T-helper 2 cell treated with Interferon-gamma antibody and Interleukin-4, amounts not matched to agents 5 μg/mL and 100 μg/mL, for 36 hours (primary cell): ENCODE measurements around the gene KRT77.

ENCODE experiments used
- DNase-seq: peaks from one replicate; pipeline ENCODE4 v3.0.0; 2021; ENCODE audit warnings: low spot score
- H3K27ac Mint-ChIP-seq: one replicate; pipeline ENCODE4 v1.8.0; 2021; ENCODE audit warnings: mild to moderate bottlenecking, mixed read lengths
- H3K27me3 Mint-ChIP-seq: one replicate; pipeline ENCODE4 v1.8.0; 2021; ENCODE audit warnings: low read depth, mixed read lengths
- H3K36me3 Mint-ChIP-seq: one replicate; pipeline ENCODE4 v1.8.0; 2021; ENCODE audit warnings: low read depth, mixed read lengths
- H3K4me1 Mint-ChIP-seq: one replicate; pipeline ENCODE4 v1.8.0; 2021; ENCODE audit warnings: low read depth, mixed read lengths
- H3K4me3 Mint-ChIP-seq: one replicate; pipeline ENCODE4 v1.8.0; 2022; ENCODE audit warnings: mild to moderate bottlenecking, moderate library complexity, mixed read lengths
- H3K9me3 Mint-ChIP-seq: one replicate; pipeline ENCODE4 v1.8.0; 2021; ENCODE audit warnings: mixed read lengths

KRT77 gene

DNA sequence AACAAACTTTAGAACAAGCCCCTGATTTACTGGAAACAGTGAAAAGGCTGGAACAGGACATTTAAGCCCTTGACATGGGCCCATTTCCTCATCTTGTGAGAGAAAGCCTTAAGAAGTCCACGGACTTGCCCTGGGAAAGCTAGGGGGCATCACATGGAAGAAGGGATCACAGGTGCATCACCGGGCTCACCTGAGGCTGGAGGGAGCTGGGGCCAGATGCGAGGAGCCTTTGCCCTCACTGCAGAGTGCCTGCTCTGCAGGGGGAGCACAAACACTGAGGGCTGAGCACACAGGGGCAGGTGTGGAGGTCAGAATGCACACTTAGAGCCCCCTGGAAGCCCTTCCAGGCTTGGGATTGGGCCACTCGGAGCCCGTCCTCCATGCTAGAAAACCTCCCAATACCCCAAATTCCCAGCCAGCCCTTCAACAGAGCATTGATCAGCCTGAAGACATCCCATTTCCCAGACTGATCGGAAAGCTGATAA, 17.9 kb downstream of the KRT77 start:
- no peak overlapping the region for H3K27ac Mint-ChIP-seq
- no peaks in the 10 kb centered on the region for H3K36me3 Mint-ChIP-seq
- peaks cover 44% of the 10 kb centered on the region for H3K27me3 Mint-ChIP-seq
- no peak for DNase-seq
- peaks cover 25% of the 10 kb centered on the region for H3K4me1 Mint-ChIP-seq
- H3K9me3 Mint-ChIP-seq, result no peaks in the 10 kb centered on the region
- no peak overlapping the region for H3K4me3 Mint-ChIP-seq

DNA sequence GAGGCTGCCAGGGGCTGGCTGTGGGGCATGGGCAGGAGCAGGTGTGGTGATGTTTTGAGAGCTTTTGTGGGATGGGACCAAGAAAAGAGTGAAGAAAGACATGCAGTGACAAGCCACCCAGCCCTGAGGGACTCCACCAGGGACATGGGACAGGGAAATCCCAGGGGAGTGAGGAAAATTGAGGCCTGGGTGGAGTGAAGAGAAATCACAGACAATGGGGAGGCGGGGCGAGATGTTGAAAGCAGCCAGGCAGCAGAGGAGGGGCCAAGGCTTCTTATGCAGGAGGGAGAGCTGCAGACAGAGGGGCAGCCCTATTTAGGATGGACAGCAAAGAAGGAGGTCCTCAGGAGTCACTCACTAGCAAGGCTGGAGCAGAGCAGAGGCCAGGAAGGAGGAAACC, 18.9 kb downstream of the KRT77 start:
- Mint-ChIP-seq H3K27me3 (peaks cover 42% of the 10 kb centered on the region), H3K27ac (no peak overlapping the region)

DNA sequence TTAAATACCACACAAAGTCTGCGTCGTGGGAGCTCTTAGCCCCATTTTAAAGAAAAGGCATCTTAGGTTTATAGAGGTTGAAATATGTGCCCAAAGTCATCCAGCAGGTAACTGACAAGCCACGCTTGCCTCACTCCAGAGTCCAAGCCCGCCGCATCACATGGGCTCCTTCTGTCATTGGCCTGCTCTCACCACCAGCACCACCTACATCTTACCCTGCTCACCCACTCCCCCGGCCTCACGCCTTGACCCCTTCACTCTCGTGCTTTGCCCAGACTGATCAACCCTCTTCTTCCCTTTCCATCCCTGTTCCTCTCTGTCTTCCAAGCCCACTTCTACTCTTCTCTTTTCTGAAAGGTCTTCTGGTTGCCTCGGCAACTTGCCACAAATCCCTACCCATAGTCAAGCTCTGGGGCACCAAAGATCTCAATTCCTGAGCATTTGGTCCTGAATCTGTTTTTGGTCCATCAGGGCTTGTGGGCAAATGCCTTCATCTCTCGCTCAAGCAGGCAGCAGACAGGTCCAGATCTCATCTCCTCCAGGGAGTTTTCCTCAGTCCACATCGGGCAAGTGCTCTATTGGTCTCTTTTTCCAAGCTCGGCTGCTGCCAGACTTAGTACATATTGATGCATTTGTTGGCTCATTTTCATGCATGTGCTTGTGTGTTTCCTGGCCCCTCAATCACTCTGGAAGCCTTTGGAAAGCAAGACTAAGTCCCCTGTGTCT, 19.6 kb downstream of the KRT77 start:
- H3K4me1 Mint-ChIP-seq, result peaks cover 31% of the 10 kb centered on the region
- no peaks in the 10 kb centered on the region for H3K9me3 Mint-ChIP-seq
- H3K27me3 Mint-ChIP-seq, result peaks cover 35% of the 10 kb centered on the region
- no peak overlapping the region for H3K4me3 Mint-ChIP-seq
- no peak overlapping the region for H3K27ac Mint-ChIP-seq
- DNase-seq, result no peak
- H3K36me3 Mint-ChIP-seq, result no peaks in the 10 kb centered on the region

More for the DNA sequence above, 18.9 kb downstream of the KRT77 start:
- Mint-ChIP-seq H3K4me1 (peaks cover 31% of the 10 kb centered on the region), H3K36me3 (no peaks in the 10 kb centered on the region), H3K4me3 (no peak overlapping the region), H3K9me3 (no peaks in the 10 kb centered on the region)
- no peak for DNase-seq

DNA sequence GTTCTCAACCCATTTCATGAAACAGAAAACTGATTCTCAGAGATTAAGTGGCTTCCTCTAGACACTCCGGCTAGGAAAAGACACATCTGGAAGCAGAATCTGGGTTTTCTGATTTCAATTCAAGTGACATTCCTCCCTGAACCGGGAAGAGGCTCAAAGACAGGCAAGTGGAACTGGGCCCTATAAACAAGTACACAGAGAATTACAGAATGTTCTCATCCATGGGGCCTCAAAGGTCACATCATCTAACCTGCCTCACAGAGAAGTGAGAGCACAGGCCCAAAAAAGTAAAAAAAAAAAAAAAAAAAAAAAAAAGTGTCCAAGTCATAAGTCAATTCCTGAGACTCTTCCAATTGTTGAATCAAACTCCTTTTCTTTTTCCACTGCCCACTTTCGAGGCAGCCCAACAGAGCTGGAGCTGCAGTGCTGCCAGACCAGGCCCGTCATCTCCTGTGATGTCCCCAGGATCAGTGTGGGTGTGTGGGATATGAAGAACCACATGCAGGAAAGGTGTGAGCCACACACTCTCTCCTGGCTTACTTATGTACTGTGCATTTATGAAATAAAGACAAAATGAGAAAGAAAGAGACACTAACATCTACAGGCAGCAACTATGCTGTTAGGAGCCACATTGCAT, 20.3 kb downstream of the KRT77 start:
- no peak for DNase-seq
- Mint-ChIP-seq H3K27ac (no peak overlapping the region), H3K27me3 (peaks cover 29% of the 10 kb centered on the region), H3K4me1 (peaks cover 34% of the 10 kb centered on the region), H3K36me3 (no peaks in the 10 kb centered on the region), H3K4me3 (no peak overlapping the region), H3K9me3 (no peaks in the 10 kb centered on the region)

DNA sequence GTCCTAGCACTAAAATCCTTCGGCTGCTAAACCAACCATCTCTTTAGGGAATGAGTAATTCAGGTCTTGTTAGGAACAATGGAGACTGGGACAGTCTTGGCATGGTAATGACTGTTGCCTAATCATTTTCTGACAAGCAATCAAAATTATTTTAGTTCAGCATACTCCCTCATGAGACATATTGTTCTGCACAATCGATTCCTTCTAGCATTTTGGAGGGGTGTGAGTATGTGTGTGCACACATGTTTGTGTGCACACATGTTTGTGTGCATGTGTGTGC, 21.0 kb downstream of the KRT77 start:
- H3K9me3 Mint-ChIP-seq, result no peaks in the 10 kb centered on the region
- H3K27me3 Mint-ChIP-seq, result peaks cover 26% of the 10 kb centered on the region
- H3K4me3 Mint-ChIP-seq, result no peak overlapping the region
- peaks cover 37% of the 10 kb centered on the region for H3K4me1 Mint-ChIP-seq
- H3K36me3 Mint-ChIP-seq, result no peaks in the 10 kb centered on the region
- no peak overlapping the region for H3K27ac Mint-ChIP-seq
- no peak for DNase-seq

DNA sequence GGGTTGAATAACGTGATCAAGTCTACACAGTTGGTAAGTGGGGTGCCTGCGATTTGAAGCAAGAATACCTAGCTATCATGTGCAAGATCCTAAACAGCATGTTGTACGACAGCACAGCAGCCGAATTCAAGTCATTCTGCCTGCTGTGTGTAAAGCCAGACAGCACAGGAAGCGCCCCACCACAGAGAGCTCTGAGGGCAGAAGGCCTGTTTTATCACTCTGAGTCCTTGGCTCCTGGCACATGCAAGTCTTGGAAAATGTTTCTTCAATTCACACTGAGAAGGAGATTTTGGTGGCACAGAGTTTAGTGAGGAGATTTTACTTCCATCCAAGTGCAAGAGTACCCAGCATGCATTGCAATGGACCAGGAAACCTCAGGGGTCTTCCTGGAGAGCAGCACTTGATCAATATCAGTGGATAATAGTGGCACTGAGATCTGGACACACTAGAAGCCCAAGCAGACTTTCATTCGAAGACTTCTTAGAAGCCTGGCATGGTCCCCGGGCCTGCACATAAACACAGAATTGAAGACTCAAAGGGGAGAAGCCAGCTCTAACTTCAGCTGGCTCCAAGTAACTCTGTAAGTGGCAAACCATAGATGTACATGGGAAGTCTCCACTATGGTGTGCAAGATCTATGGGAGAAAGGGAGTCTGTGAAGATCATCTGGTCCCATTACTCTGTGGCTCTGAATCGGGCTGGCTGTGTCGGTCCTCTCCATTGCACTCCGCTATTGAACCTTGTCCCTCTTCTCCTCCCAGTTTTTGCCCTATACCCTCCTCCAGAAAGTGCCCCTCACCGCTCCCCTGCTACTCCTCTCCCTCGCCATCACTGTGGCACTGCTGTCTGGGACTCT, 21.6 kb downstream of the KRT77 start:
- DNase-seq, result no peak
- Mint-ChIP-seq H3K4me3 (peak overlapping the region; percentile 5), H3K36me3 (no peaks in the 10 kb centered on the region)

DNA sequence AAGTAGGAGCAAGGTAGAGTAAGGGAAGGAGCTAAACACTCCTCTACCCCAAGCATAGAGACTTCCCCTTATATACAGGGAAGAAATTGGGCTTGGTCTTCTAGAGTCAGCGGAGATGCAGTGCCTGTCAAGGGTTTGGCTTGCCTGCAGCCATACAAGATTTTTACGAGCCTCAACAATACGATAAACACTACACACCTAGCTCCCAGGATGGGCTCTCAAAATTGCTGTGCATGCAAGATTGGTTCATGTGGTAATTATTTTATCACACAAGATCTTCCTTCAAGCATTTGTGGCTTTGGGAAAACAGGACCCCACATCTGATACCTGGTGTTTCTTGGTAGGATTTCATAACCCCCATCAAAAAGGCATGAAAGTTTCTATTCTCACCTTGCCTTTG, 23.0 kb downstream of the KRT77 start, which contains the start of gene KRT1:
Gene KRT1, minus strand, starts transcription at position 45 of the 400 bp plus-strand sequence. CDS start 59 bp downstream, outside the sequence.
- peaks cover 18% of the 10 kb centered on the region for H3K27me3 Mint-ChIP-seq
- no peak within 1 kb of the TSS for H3K27ac Mint-ChIP-seq
- H3K36me3 Mint-ChIP-seq, result peaks cover 3% of the 10 kb centered on the region
- no peaks in the 10 kb centered on the region for H3K9me3 Mint-ChIP-seq
- H3K4me1 Mint-ChIP-seq, result peaks cover 52% of the 10 kb centered on the region
- H3K4me3 Mint-ChIP-seq, result peak within 1 kb of the TSS; percentile 58
- DNase-seq, result no peak

More for the DNA sequence above, 21.6 kb downstream of the KRT77 start:
- Mint-ChIP-seq H3K27ac (no peak overlapping the region), H3K27me3 (peaks cover 23% of the 10 kb centered on the region), H3K9me3 (no peaks in the 10 kb centered on the region), H3K4me1 (peaks cover 41% of the 10 kb centered on the region)

DNA sequence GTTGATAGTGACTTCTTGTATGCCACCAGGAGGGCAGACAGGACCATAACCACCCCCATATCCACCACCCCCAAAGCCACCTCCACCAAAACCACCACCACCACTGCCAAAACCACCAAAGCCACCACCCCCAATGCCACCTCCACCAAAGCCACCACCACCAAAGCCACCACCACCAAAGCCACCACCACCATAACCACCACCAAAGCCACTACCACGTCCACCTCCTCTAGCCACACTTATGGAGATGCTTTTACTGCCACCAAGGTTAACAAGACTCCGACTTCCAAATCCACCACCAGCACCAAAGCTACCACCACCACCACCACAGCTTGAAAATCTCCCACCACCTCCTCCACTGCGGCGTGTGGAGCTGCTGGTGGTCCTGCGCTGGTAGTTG, 23.4 kb downstream of the KRT77 start:
- Mint-ChIP-seq H3K36me3 (peaks cover 3% of the 10 kb centered on the region), H3K4me1 (peaks cover 52% of the 10 kb centered on the region), H3K27me3 (peaks cover 18% of the 10 kb centered on the region), H3K9me3 (no peaks in the 10 kb centered on the region), H3K27ac (no peak overlapping the region), H3K4me3 (no peak overlapping the region)
- DNase-seq, result no peak

DNA sequence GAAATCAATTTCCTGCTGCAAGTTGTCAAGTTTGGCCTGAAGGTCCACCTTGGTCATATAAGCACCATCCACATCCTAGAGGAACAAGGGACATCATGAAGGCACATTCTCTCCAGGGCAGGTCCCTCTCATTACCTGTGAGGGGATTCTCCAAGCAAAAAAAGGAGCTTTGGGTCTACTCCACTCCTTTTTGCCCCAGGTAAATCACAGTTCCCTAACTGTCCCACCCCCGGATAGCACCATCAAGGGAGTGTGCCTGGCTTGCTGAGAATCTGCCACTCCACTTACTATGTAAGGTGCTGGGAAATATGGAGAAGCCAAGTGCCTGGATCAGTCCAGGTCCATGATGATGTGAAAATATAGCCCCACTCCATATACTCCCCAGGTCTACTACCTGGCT, 25.7 kb downstream of the KRT77 start:
- Mint-ChIP-seq H3K4me3 (peak overlapping the region; percentile 16), H3K9me3 (no peaks in the 10 kb centered on the region), H3K27me3 (peaks cover 8% of the 10 kb centered on the region), H3K36me3 (peaks cover 3% of the 10 kb centered on the region), H3K27ac (no peak overlapping the region), H3K4me1 (peaks cover 59% of the 10 kb centered on the region)
- DNase-seq, result no peak

DNA sequence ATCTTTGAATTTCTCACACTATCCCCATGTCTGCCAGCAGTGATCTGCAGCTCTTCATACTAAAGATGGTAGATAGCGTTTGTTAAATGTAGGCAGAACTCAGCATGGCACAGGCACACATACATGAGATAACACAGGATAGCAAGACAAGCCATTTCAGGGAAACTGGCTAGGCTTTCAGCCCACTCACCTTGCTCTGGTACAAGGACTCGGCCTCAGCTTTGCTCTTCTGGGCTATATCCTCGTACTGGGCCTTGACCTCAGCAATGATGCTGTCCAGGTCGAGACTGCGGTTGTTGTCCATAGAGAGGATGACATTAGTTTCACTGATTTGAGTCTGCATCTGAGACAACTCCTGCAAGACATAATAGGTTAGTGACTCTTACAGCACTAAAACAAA, 26.2 kb downstream of the KRT77 start:
- peaks cover 8% of the 10 kb centered on the region for H3K27me3 Mint-ChIP-seq
- peak overlapping the region; percentile 24 for H3K27ac Mint-ChIP-seq
- H3K9me3 Mint-ChIP-seq, result no peaks in the 10 kb centered on the region
- peaks cover 57% of the 10 kb centered on the region for H3K4me1 Mint-ChIP-seq
- no peak for DNase-seq
- H3K36me3 Mint-ChIP-seq, result peaks cover 3% of the 10 kb centered on the region
- peak overlapping the region; percentile 16 for H3K4me3 Mint-ChIP-seq

DNA sequence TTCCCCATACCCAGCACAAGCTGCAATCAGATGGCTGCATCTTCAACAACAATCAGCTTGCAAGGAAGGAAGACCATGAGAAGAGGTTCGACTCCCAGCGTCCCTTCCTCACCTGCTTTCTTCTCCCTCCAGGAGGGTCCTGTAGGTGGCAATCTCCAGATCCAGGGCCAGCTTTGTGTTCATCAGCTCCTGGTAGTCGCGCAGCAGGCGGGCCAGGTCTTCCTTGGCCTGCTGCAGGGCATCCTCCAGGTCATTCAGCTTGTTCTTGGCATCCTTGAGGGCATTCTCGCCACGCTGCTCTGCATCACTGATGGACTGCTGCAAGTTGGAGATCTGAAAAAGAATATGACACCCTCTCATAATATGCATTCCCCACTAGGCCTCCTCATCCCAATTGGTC, 27.2 kb downstream of the KRT77 start:
- Mint-ChIP-seq H3K27me3 (peaks cover 8% of the 10 kb centered on the region), H3K27ac (no peak overlapping the region), H3K4me3 (no peak overlapping the region), H3K4me1 (peaks cover 47% of the 10 kb centered on the region), H3K9me3 (no peaks in the 10 kb centered on the region), H3K36me3 (peaks cover 3% of the 10 kb centered on the region)
- DNase-seq, result no peak

DNA sequence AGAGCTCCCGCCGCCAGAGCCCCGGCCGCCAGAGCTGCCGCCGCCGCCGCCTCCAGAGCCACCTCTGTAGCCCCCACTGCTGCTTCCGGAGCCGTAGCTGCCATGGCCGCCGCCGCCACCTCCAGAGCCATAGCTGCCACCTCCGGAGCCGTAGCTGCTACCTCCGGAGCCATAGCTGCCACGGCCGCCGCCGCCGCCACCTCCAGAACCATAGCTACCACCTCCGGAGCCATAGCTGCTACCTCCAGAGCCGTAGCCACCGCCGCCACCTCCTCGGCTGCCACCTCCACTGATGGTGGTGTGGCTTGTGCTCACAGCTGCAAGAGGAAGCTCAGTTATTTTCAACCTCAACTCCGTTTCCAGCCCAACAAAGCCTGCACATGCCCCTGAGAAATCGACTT, 28.0 kb downstream of the KRT77 start:
- H3K9me3 Mint-ChIP-seq, result no peaks in the 10 kb centered on the region
- H3K36me3 Mint-ChIP-seq, result peaks cover 3% of the 10 kb centered on the region
- H3K4me1 Mint-ChIP-seq, result peaks cover 41% of the 10 kb centered on the region
- H3K27me3 Mint-ChIP-seq, result peaks cover 4% of the 10 kb centered on the region
- no peak overlapping the region for H3K4me3 Mint-ChIP-seq
- no peak overlapping the region for H3K27ac Mint-ChIP-seq
- DNase-seq, result no peak

DNA sequence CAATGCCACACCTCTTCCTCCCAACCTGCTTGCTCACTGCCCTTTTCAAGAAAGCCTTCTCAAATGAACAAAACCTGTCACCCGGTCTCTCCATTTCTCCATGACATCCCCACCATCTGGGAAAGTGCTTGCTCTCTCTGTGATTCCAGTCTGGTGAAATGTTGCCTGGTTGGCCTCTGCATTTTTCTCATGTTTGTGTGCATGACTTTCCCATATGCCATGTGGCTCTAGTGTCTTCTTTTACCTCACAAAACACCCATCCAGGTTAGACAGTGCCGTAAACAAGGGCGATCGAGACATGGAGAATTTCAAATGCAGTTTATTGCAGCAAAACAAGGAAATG, 28.9 kb downstream of the KRT77 start:
- Mint-ChIP-seq H3K27ac (no peak overlapping the region), H3K4me1 (peaks cover 35% of the 10 kb centered on the region), H3K27me3 (peaks cover 5% of the 10 kb centered on the region), H3K4me3 (no peak overlapping the region), H3K9me3 (no peaks in the 10 kb centered on the region), H3K36me3 (peaks cover 3% of the 10 kb centered on the region)
- DNase-seq, result no peak
